PFSK-1 (cell line): ENCODE data around the gene CGREF1.

Source experiments
- FOXP2 ChIP-seq: optimal IDR thresholded peaks from 2 replicates; pipeline ENCODE3; 2011; ENCODE audit warnings: borderline replicate concordance, control low read depth, inconsistent platforms; ENCODE audit not compliant: insufficient read depth; ENCODE audit errors: extremely low read length, extremely low read depth
- POLR2AphosphoS5 ChIP-seq: IDR thresholded peaks from 2 replicates; pipeline ENCODE4 v1.6.1; 2012; ENCODE audit warnings: low read depth, mild to moderate bottlenecking, control low read depth, low read length, moderate library complexity
- SIN3A ChIP-seq: IDR thresholded peaks from 2 replicates; pipeline ENCODE4 v1.6.1; 2012; ENCODE audit warnings: mild to moderate bottlenecking, low read length, moderate library complexity, borderline replicate concordance; ENCODE audit not compliant: insufficient read depth
- TAF1 ChIP-seq: IDR thresholded peaks from 2 replicates; pipeline ENCODE4 v1.6.1; 2012; ENCODE audit warnings: low read length, control low read depth, borderline replicate concordance; ENCODE audit not compliant: insufficient read depth
- TF ChIP-seq, protein P1 (sequence below), 2 experiments: IDR thresholded peaks; 2 replicates each; pipeline versions ENCODE4 v1.6.1 to v1.8.0; 2011 to 2012; ENCODE audit warnings: low read depth in 2 of 2, low read length in 2 of 2, control low read depth in 1 of 2, inconsistent platforms in 1 of 2, mild to moderate bottlenecking in 1 of 2, moderate library complexity in 1 of 2; ENCODE audit not compliant: insufficient read depth in 1 of 2

CGREF1 gene

DNA sequence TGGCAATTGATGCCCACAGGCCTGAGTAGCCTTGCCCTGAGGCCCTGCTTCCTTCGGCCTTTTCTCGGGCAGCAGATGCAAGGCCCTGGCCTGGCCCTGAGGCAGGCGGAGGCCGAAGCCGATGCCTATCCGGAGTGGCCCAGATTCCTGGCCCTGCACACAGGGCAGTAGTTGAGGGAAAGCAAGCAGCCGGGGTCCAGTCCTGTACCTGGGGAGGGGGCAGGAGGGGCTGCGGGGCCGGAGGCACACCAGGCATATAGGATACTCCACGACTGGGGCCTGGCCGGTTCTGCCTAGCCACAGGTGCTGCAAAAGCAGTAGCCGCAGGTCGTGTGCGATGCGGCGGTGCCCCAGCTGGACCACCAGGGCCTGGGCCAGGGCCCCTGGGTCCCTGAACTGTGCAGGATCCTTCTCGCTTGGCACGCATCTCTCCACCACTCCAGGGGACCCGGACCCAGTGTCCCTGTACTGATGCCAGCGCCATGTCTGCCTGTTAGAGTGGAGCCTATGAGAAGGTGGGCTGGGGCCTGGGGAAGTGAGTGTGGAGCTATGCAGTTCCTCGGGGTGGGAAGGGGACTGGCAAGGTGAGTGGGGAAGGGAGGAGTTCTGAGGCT is 18.5 kb upstream of the CGREF1 start:
- TF ChIP-seq TAF1 (no peak), POLR2AphosphoS5 (no peak), FOXP2 (no peak), SIN3A (no peak)
- TF ChIP-seq, protein P1, sequence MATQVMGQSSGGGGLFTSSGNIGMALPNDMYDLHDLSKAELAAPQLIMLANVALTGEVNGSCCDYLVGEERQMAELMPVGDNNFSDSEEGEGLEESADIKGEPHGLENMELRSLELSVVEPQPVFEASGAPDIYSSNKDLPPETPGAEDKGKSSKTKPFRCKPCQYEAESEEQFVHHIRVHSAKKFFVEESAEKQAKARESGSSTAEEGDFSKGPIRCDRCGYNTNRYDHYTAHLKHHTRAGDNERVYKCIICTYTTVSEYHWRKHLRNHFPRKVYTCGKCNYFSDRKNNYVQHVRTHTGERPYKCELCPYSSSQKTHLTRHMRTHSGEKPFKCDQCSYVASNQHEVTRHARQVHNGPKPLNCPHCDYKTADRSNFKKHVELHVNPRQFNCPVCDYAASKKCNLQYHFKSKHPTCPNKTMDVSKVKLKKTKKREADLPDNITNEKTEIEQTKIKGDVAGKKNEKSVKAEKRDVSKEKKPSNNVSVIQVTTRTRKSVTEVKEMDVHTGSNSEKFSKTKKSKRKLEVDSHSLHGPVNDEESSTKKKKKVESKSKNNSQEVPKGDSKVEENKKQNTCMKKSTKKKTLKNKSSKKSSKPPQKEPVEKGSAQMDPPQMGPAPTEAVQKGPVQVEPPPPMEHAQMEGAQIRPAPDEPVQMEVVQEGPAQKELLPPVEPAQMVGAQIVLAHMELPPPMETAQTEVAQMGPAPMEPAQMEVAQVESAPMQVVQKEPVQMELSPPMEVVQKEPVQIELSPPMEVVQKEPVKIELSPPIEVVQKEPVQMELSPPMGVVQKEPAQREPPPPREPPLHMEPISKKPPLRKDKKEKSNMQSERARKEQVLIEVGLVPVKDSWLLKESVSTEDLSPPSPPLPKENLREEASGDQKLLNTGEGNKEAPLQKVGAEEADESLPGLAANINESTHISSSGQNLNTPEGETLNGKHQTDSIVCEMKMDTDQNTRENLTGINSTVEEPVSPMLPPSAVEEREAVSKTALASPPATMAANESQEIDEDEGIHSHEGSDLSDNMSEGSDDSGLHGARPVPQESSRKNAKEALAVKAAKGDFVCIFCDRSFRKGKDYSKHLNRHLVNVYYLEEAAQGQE (IDR thresholded peaks at IDR 0.05; ENCODE audit: insufficient read depth in 1 of 2, low read depth in 2 of 2, low read length in 2 of 2) = no peak

DNA sequence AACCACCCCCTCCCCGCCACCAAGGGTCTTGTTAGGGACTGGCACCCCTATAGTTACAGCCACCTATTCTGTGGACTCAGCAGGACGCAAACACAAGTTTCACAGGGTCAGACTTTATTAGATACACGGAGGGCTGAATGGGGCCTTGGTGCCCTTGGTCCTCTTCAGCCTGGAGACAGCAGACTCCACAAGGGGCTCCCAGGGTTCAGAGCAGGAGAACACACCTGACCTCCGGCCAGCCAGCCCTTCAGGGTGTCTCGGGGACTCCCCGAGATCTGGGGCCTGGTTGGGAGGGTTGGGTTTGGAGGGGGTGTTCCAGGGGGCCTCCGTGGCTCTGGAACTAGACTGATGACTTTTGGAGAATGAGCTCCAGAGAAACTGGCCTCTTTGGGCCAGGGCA is 17.8 kb upstream of the CGREF1 start:
- no peak for TF ChIP-seq POLR2AphosphoS5
- TF ChIP-seq, protein P1 (IDR thresholded peaks at IDR 0.05; ENCODE audit: insufficient read depth in 1 of 2, low read depth in 2 of 2, low read length in 2 of 2) = no peak
- TF ChIP-seq TAF1 = no peak
- TF ChIP-seq SIN3A = no peak
- no peak for TF ChIP-seq FOXP2

DNA sequence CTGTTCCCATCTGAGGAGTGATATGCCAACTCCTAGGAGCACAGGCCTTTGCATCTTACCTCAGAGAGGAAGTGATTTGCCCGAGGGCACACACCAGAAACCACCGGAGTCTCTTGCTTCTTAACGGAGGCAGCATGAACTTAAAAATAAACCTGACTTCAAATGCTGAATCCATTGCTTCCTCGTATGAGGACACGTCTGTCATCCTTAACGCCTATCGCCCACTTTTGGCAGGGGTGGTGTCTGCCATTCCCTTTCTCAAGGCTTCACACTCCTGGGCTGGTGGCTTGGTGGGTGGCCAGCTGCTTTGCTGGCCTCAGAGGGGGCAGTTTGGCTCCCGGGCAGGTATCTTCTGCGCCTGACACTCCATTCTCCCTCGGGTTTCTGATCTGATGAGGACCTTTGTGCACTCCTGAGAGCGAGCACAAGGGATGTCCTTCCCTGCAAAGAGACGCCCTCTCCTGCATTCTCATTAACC is 16.6 kb upstream of the CGREF1 start:
- TF ChIP-seq SIN3A (no peak), POLR2AphosphoS5 (no peak)

DNA sequence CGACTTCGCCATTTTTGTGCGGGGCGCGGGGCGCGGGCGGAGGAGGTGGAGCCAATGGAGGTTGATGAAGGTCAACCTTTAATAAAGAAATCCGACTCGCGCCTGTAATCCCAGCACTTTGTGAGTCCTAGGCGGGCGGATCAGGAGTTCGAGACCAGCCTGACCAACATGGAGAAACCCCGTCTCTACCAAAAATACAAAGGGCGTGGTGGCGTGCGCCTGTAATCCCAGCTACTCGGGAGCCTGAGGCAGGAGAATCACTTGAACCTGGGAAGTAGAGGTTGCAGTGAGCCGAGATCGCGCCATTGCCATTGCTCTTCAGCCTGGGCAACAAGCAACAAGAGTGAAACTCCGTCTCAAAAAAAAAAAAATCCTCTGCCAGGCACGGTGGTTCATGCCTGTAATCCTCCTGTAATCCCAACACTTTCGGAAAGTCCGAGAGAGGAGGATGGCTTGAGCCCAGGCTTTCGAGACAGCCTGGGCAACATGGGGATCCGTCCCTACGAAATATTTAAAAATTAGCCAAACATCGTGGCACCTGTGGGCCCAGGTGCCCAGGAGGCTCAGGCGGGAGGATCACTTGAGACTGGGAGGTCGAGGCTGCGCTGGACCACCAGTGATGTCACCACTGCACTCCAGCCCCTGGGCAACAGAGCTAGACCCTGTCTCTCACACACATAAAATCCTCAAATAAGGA is 16.0 kb upstream of the CGREF1 start:
- TF ChIP-seq TAF1 = no peak; the same call in 1 of the 2 replicates
- no peak for TF ChIP-seq POLR2AphosphoS5
- no peak for TF ChIP-seq FOXP2
- TF ChIP-seq SIN3A = no peak
- TF ChIP-seq, protein P1 (IDR thresholded peaks at IDR 0.05; ENCODE audit: insufficient read depth in 1 of 2, low read depth in 2 of 2, low read length in 2 of 2) = no peak

DNA sequence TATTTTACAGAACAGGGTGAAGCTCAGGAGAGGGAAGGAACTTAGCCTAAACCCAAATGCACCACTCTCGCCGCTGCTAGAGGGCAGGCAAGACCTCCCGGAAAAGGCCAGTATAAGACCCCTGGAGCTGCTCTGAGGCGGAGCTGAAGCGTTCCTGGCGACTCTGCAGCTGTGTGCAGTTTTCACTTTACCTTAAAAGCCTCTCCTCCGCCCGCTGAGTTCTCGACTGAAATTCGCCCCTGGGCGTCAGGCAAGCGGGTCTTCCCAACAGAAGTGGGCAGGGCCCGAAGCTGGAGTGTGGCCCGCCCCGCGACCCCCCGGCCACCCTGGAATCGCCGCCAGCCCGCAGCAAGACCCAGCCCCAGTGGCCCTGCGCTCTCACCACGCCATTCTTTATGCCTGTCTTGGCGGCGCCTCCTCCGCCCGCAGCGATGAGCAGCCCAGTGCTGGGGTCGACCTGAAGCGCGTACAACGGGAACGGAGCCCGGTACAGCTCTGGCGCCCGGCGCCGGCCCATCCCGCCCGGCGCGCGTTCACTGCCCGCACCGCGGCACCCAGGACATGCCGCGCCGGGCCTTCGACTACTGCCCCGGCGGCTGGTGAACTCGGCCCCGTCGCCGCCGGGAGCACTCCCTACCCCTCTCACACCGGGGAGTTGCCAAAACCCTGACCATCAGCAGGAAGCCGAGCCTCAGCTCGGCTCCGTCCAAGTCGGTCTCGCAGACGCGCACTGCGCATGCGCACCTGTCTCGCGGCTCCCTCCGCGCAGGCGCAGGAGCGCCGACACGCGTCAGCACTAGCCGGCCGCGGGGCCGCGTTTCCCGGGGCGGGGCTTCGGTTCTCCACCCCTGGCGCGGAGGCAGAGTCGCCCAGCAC is 15.2 kb upstream of the CGREF1 start, which contains the start of gene PREB:
Gene PREB, minus strand, starts transcription at position 732 of the 876 bp plus-strand sequence. Its CDS starts 215 bp downstream, at position 517.
- TF ChIP-seq, protein P1 (IDR thresholded peaks at IDR 0.05; ENCODE audit: insufficient read depth in 1 of 2, low read depth in 2 of 2, low read length in 2 of 2) = 0 out of 4 replicates have a peak, but pooled peaks of 1 of the 2 experiments have one; percentile 15
- TF ChIP-seq SIN3A (no peak), TAF1 (peak; percentile 72; the same call in 1 of the 2 replicates), FOXP2 (peak; percentile 56), POLR2AphosphoS5 (peak; percentile 88)
